ENCODE measurements around the gene MBD5.

Gene MBD5

GRCh38 chr2:148459377-148459778 lies 438.5 kb downstream of the MBD5 start:
- Histone ChIP-seq H3K27ac (peak overlapping the region; percentile 12; the same call in 1 of the 2 replicates), H3K27me3 (ENCODE audit: insufficient read depth, low read depth) (no peaks in the 10 kb centered on the region), H3K79me2 (ENCODE audit: insufficient read depth, low read depth) (no peaks in the 10 kb centered on the region), H2AFZ (ENCODE audit: low read depth) (0 out of 2 replicates have a peak overlapping the region, but pooled peaks have one; percentile 7), H3K4me1 (ENCODE audit: low read depth, poor library complexity, severe bottlenecking) (peaks cover 25% of the 10 kb centered on the region), H3K4me2 (peak overlapping the region; percentile 54), H3K9ac (no peak overlapping the region), H4K20me1 (ENCODE audit: insufficient read depth) (no peaks in the 10 kb centered on the region), H3K4me3 (IDR thresholded peaks at IDR 0.05; ENCODE audit: insufficient read depth, low read depth, low read length) (no peak overlapping the region), H3K36me3 (ENCODE audit: insufficient read depth) (no peaks in the 10 kb centered on the region)
- TF ChIP-seq CTCF (conservative IDR thresholded peaks at IDR 0.05; ENCODE audit: low read depth, low read length) = no peak

- TF ChIP-seq CTCF (conservative IDR thresholded peaks at IDR 0.05; ENCODE audit: low read depth, low read length) = no peak
- H3K79me2 ChIP-seq (ENCODE audit: insufficient read depth, low read depth) = no peaks in the 10 kb centered on the region
- H3K4me1 ChIP-seq (ENCODE audit: low read depth, poor library complexity, severe bottlenecking) = peaks cover 25% of the 10 kb centered on the region
- no peak overlapping the region for H2AFZ ChIP-seq (ENCODE audit: low read depth)
- no peak overlapping the region for H3K4me3 ChIP-seq (IDR thresholded peaks at IDR 0.05; ENCODE audit: insufficient read depth, low read depth, low read length)
- no peak overlapping the region for H3K4me2 ChIP-seq
- H3K27me3 ChIP-seq (ENCODE audit: insufficient read depth, low read depth) = no peaks in the 10 kb centered on the region
- H4K20me1 ChIP-seq (ENCODE audit: insufficient read depth) = no peaks in the 10 kb centered on the region
- H3K9ac ChIP-seq = no peak overlapping the region
- H3K36me3 ChIP-seq (ENCODE audit: insufficient read depth) = no peaks in the 10 kb centered on the region
- H3K27ac ChIP-seq = no peak overlapping the region
Observed at GRCh38 chr2:148461876-148462275, 441.0 kb downstream of the MBD5 start.

- no peak overlapping the region for H3K4me2 ChIP-seq
- H3K4me3 ChIP-seq (IDR thresholded peaks at IDR 0.05; ENCODE audit: insufficient read depth, low read depth, low read length) = no peak overlapping the region
- H3K27me3 ChIP-seq (ENCODE audit: insufficient read depth, low read depth) = no peaks in the 10 kb centered on the region
- H2AFZ ChIP-seq (ENCODE audit: low read depth) = no peak overlapping the region
- no peaks in the 10 kb centered on the region for H3K36me3 ChIP-seq (ENCODE audit: insufficient read depth)
- H3K79me2 ChIP-seq (ENCODE audit: insufficient read depth, low read depth) = no peaks in the 10 kb centered on the region
- H3K27ac ChIP-seq = no peak overlapping the region
- no peaks in the 10 kb centered on the region for H3K4me1 ChIP-seq (ENCODE audit: low read depth, poor library complexity, severe bottlenecking)
- H4K20me1 ChIP-seq (ENCODE audit: insufficient read depth) = no peaks in the 10 kb centered on the region
- H3K9ac ChIP-seq = no peak overlapping the region
- TF ChIP-seq CTCF (conservative IDR thresholded peaks at IDR 0.05; ENCODE audit: low read depth, low read length) = no peak
Observed at GRCh38 chr2:148475626-148476025, 454.7 kb downstream of the MBD5 start.

- Histone ChIP-seq H3K4me3 (IDR thresholded peaks at IDR 0.05; ENCODE audit: insufficient read depth, low read depth, low read length) (no peak overlapping the region), H3K4me2 (no peak overlapping the region), H3K27ac (no peak overlapping the region), H2AFZ (ENCODE audit: low read depth) (no peak overlapping the region), H3K9ac (no peak overlapping the region), H3K27me3 (ENCODE audit: insufficient read depth, low read depth) (no peaks in the 10 kb centered on the region), H3K79me2 (ENCODE audit: insufficient read depth, low read depth) (no peaks in the 10 kb centered on the region), H3K4me1 (ENCODE audit: low read depth, poor library complexity, severe bottlenecking) (no peaks in the 10 kb centered on the region), H3K36me3 (ENCODE audit: insufficient read depth) (no peaks in the 10 kb centered on the region), H4K20me1 (ENCODE audit: insufficient read depth) (no peaks in the 10 kb centered on the region)
- no peak for TF ChIP-seq CTCF (conservative IDR thresholded peaks at IDR 0.05; ENCODE audit: low read depth, low read length)
Observed at GRCh38 chr2:148479398-148479797, 458.5 kb downstream of the MBD5 start.

Measured in KMS-11 (cell line).